SU-DHL-6 (cell line): Measurements from ENCODE around the gene CLCN6.
A peak's percentile ranks its signal among the peaks of the same experiment; 100 is the strongest.

Experiments used
- H2AFZ ChIP-seq: fragments of 200-600 bp; sonication (generic); 2 replicates; pipeline ENCODE4 v1.6.1; 2014; ENCODE audit warnings: low read depth, mild to moderate bottlenecking, moderate library complexity, mixed read lengths, antibody characterized with exemption, low read length; ENCODE audit not compliant: severe bottlenecking
- H3F3A ChIP-seq: fragments of 200-600 bp; shearing (Covaris generic); 2 replicates; pipeline ENCODE4 v1.6.0; 2016; ENCODE audit warnings: antibody characterized with exemption, mild to moderate bottlenecking; ENCODE audit not compliant: insufficient read depth
- H3K27ac ChIP-seq: fragments of 200-600 bp; sonication (generic); 2 replicates; pipeline ENCODE4 v1.5.1; 2016; ENCODE audit warnings: low read depth, mild to moderate bottlenecking, low read length, moderate library complexity, mixed read lengths
- H3K27me3 ChIP-seq: fragments of 200-600 bp; sonication (generic), shearing (Covaris generic); 2 replicates; pipeline ENCODE4 v1.6.0; 2014; ENCODE audit warnings: mild to moderate bottlenecking, low read length
- H3K36me3 ChIP-seq: fragments of 200-600 bp; sonication (generic); 2 replicates; pipeline ENCODE4 v1.6.1; 2014; ENCODE audit warnings: mild to moderate bottlenecking, low read length, mixed read lengths
- H3K4me2 ChIP-seq: fragments of 300-600, 200-600 bp; shearing (Covaris generic), sonication (generic); 2 replicates; pipeline ENCODE4 v1.6.0; 2014; ENCODE audit warnings: low read length, low read depth, mild to moderate bottlenecking; ENCODE audit not compliant: poor library complexity, severe bottlenecking
- H3K4me3 ChIP-seq: fragments of 200-600 bp; sonication (generic); 2 replicates; pipeline ENCODE4 v1.5.1; 2014; ENCODE audit warnings: antibody characterized with exemption, low read length, mild to moderate bottlenecking, mixed read lengths; ENCODE audit not compliant: insufficient read depth, poor library complexity, severe bottlenecking
- H3K79me2 ChIP-seq: fragments of 200-600 bp; sonication (generic); 2 replicates; pipeline ENCODE4 v1.6.1; 2014; ENCODE audit warnings: mild to moderate bottlenecking, low read length, moderate library complexity; ENCODE audit not compliant: insufficient read depth
- H3K9ac ChIP-seq: fragments of 200-600 bp; sonication (generic); 2 replicates; pipeline ENCODE4 v1.7.0; 2014; ENCODE audit warnings: mild to moderate bottlenecking, low read length
- H3K9me2 ChIP-seq: fragments of 200-600 bp; sonication (generic); replicated peaks from 2 replicates; pipeline ENCODE4 v1.6.1; 2014; ENCODE audit warnings: low read length; ENCODE audit not compliant: insufficient read depth
- H3K9me3 ChIP-seq: fragments of 200-600 bp; sonication (generic); 2 replicates; pipeline ENCODE4 v1.6.1; 2014; ENCODE audit warnings: low read length, mixed read lengths; ENCODE audit not compliant: insufficient read depth
- H4K20me1 ChIP-seq: fragments of 200-600 bp; sonication (generic); 2 replicates; pipeline ENCODE4 v1.6.1; 2014; ENCODE audit warnings: low read depth, mild to moderate bottlenecking, antibody characterized with exemption, low read length, moderate library complexity, mixed read lengths
- EZH2phosphoT487 ChIP-seq: fragments of 200-600 bp; sonication (generic), shearing (Covaris generic); conservative IDR thresholded peaks from 2 replicates; pipeline ENCODE4 v1.6.1; 2018; ENCODE audit warnings: mild to moderate bottlenecking, antibody characterized with exemption, low read length, moderate library complexity, mixed read lengths
- TF ChIP-seq, protein P1 (sequence below): fragments of 200-600 bp; sonication (generic); IDR thresholded peaks from one replicate; pipeline ENCODE4 v1.5.1; 2017; ENCODE audit warnings: antibody characterized with exemption, mild to moderate bottlenecking, low read length, moderate library complexity; ENCODE audit not compliant: insufficient read depth, poor library complexity, severe bottlenecking

The CLCN6 gene

DNA sequence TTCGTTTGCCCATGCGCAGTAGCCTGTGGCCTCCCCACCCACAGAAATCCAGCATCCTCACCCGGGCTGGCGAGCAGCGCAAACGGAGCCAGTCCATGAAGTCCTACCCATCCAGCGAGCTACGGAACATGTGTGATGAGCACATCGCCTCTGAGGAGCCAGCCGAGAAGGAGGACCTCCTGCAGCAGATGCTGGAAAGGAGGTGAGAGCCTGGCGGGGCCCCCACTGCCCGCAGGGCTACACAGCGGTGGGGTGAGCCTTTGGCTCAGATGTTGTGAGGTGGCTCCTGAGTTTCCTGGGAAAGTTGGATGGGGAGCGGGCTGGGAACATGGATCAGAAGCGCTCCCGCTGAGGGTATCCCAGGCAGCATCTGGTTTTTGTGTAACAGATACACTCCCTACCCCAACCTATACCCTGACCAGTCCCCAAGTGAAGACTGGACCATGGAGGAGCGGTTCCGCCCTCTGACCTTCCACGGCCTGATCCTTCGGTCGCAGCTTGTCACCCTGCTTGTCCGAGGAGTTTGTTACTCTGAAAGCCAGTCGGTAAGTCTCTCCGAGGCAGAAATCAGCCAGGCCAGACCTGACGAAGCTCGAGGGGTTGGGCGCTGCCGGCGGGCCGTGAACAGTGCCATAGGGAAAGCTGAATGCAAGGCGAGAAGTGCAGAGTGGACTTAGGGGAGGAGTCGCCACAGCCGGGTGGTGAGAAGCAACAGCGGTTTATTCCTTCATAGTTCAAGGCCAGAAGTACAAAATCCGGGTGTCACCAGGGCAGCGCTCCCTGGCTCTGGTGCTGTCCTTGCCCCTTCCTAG, 31.2 kb downstream of the CLCN6 start:
- peaks cover 3% of the 10 kb centered on the region; the same call in 1 of the 2 replicates for H3K36me3 ChIP-seq
- no peaks in the 10 kb centered on the region for H3K9me3 ChIP-seq
- no peaks in the 10 kb centered on the region for H3F3A ChIP-seq
- H3K4me2 ChIP-seq: no peak overlapping the region
- no peak overlapping the region for H2AFZ ChIP-seq
- H3K4me3 ChIP-seq: no peak overlapping the region
- no peaks in the 10 kb centered on the region for H3K79me2 ChIP-seq
- no peak for TF ChIP-seq EZH2phosphoT487
- TF ChIP-seq, protein P1, sequence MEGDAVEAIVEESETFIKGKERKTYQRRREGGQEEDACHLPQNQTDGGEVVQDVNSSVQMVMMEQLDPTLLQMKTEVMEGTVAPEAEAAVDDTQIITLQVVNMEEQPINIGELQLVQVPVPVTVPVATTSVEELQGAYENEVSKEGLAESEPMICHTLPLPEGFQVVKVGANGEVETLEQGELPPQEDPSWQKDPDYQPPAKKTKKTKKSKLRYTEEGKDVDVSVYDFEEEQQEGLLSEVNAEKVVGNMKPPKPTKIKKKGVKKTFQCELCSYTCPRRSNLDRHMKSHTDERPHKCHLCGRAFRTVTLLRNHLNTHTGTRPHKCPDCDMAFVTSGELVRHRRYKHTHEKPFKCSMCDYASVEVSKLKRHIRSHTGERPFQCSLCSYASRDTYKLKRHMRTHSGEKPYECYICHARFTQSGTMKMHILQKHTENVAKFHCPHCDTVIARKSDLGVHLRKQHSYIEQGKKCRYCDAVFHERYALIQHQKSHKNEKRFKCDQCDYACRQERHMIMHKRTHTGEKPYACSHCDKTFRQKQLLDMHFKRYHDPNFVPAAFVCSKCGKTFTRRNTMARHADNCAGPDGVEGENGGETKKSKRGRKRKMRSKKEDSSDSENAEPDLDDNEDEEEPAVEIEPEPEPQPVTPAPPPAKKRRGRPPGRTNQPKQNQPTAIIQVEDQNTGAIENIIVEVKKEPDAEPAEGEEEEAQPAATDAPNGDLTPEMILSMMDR: no peak
- no peak overlapping the region for H3K27ac ChIP-seq
- H3K27me3 ChIP-seq: no peaks in the 10 kb centered on the region
- no peaks in the 10 kb centered on the region for H4K20me1 ChIP-seq
- H3K9ac ChIP-seq: no peak overlapping the region
- no peaks in the 10 kb centered on the region for H3K9me2 ChIP-seq

DNA sequence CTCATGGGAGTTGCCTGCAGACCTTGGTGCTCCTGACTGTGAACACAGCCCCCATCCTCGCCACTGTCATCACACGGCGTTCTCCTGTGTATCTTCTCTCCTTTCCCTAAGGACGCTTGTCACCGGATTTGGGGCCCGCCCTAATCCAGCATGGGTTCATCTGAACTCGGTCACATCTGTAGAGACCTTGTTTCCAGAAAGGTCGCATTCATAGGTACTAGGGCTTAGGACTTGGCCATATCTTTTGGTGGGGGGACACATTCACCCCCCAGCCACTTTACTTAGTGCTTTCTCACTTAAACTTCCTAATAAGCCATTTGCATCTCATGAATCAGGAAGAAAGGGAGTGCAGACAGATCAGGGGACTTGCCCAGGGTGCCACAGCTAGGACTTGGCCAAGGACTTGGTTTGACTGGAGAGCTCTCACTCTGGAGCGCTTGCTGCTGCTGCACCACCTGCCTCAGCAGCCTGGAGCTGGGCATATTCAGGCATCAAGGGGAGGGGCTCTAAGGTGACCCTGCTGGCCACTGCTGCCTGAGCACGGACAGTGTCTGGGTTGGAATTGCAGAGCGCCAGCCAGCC, 31.9 kb downstream of the CLCN6 start:
- Histone ChIP-seq H2AFZ (no peak overlapping the region), H3K9me3 (no peaks in the 10 kb centered on the region), H3K27me3 (no peaks in the 10 kb centered on the region), H4K20me1 (no peaks in the 10 kb centered on the region), H3K79me2 (no peaks in the 10 kb centered on the region), H3K27ac (no peak overlapping the region), H3F3A (no peaks in the 10 kb centered on the region), H3K4me2 (no peak overlapping the region), H3K4me3 (no peak overlapping the region), H3K9me2 (no peaks in the 10 kb centered on the region), H3K36me3 (peaks cover 3% of the 10 kb centered on the region; the same call in 1 of the 2 replicates), H3K9ac (no peak overlapping the region)
- TF ChIP-seq, protein P1: no peak

DNA sequence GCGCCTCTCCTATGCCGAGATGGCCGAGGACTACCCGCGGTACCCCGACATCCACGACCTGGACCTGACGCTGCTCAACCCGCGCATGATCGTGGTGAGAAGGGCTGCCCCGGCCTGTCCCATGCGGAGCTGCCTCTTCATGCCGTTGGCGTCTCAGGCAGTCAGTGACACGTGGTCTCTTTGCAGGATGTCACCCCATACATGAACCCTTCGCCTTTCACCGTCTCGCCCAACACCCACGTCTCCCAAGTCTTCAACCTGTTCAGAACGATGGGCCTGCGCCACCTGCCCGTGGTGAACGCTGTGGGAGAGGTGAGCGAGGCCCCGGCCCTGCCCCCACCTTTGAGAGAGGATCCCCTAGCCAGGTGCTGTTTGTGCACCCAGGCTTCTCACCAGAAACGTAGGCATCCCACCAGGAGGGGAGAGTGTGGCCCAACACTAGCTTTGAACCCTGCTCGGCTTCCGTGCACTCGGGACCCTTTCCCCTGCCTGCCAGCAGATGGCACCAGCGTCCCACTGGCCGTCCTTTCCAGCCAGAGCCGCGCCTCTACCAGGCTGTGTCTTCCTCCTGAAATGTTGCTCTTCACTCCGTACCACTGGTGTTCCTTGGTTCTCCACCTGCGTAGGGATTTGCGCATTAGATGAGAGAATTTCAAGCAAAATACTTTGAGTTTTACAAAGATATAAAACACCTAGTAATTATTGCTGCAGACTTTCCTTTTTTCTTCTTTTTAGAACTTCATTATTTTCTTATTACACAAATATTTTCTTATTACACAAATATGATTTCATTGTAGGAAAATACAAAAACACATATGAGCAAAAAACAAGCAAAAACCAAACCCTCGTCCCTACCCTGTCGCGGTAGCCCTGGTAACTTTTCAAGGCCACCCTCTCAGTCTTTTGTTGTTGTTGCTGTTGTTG, 32.6 kb downstream of the CLCN6 start:
- H2AFZ ChIP-seq: no peak overlapping the region
- H4K20me1 ChIP-seq: no peaks in the 10 kb centered on the region
- H3K9me3 ChIP-seq: no peaks in the 10 kb centered on the region
- H3F3A ChIP-seq: no peaks in the 10 kb centered on the region
- no peak overlapping the region for H3K4me2 ChIP-seq
- peaks cover 3% of the 10 kb centered on the region; the same call in 1 of the 2 replicates for H3K36me3 ChIP-seq
- TF ChIP-seq, protein P1: peak; percentile 86
- TF ChIP-seq EZH2phosphoT487: no peak
- H3K27ac ChIP-seq: no peak overlapping the region
- no peak overlapping the region for H3K9ac ChIP-seq
- no peaks in the 10 kb centered on the region for H3K79me2 ChIP-seq
- H3K9me2 ChIP-seq: no peaks in the 10 kb centered on the region
- H3K4me3 ChIP-seq: no peak overlapping the region
- no peaks in the 10 kb centered on the region for H3K27me3 ChIP-seq
